Measurements from ENCODE around the gene TAPT1. TPM values are rescaled to one million over a fixed set of nuclear protein-coding genes. Genes with fewer than 3 reads are reported as not detected.

Gene TAPT1
- total RNA-seq, 1 experiment from 2014 or later, result 13.8 TPM

DNA sequence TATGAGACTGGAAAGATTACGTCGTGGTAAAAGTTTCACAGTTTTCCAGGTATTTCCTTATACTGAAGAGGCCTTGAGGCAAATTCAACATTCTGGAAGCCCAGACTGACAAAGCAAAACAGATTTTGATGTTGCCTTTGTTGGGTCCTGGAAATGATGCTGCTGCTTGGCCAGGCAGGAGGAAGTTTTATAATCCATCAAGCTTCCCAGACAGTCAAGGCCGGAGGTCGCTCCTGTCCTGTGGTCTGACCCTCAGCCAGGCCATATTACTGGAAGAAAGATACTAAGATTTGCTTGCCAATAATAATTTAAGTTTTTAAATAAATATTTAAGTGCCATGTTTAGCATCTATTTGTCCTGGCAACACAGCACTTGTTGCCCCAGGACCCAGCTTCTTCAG, 63.4 kb downstream of the TAPT1 start:
- no peaks in the 10 kb centered on the region for H3K9me2 ChIP-seq (ENCODE audit: insufficient read depth)
- H3K27me3 ChIP-seq (ENCODE audit: insufficient read depth, low read depth), result no peaks in the 10 kb centered on the region
- BruUV-seq (replicated peaks), result no TSS peak
- H3F3A ChIP-seq (ENCODE audit: insufficient read depth, low read depth), result no peaks in the 10 kb centered on the region
- TF ChIP-seq, protein P1, sequence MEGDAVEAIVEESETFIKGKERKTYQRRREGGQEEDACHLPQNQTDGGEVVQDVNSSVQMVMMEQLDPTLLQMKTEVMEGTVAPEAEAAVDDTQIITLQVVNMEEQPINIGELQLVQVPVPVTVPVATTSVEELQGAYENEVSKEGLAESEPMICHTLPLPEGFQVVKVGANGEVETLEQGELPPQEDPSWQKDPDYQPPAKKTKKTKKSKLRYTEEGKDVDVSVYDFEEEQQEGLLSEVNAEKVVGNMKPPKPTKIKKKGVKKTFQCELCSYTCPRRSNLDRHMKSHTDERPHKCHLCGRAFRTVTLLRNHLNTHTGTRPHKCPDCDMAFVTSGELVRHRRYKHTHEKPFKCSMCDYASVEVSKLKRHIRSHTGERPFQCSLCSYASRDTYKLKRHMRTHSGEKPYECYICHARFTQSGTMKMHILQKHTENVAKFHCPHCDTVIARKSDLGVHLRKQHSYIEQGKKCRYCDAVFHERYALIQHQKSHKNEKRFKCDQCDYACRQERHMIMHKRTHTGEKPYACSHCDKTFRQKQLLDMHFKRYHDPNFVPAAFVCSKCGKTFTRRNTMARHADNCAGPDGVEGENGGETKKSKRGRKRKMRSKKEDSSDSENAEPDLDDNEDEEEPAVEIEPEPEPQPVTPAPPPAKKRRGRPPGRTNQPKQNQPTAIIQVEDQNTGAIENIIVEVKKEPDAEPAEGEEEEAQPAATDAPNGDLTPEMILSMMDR (conservative IDR thresholded peaks at IDR 0.05), result no peak
- TF ChIP-seq EZH2 (IDR thresholded peaks at IDR 0.05; ENCODE audit: low read depth), result no peak
- no peaks in the 10 kb centered on the region for H3K79me2 ChIP-seq (ENCODE audit: low read depth)
- intact Hi-C loops (cut with micrococcal nuclease; ENCODE audit: unreplicated experiment), result no loop called here
- no peak overlapping the region for H3K27ac ChIP-seq
- ChIA-PET POLR2A (ENCODE audit: unreplicated experiment) (no interaction called here), CTCF (no interaction called here)
- H3K4me3 ChIP-seq, result no peak overlapping the region
- no peak overlapping the region for H3K4me2 ChIP-seq
- no peaks in the 10 kb centered on the region for H3K4me1 ChIP-seq (replicated peaks; ENCODE audit: insufficient read depth)
- H3K9me3 ChIP-seq (ENCODE audit: insufficient read depth, low read depth), result no peaks in the 10 kb centered on the region
- H2AFZ ChIP-seq, result no peak overlapping the region
- no peak for DNase-seq
- no peaks in the 10 kb centered on the region for H3K36me3 ChIP-seq (ENCODE audit: low read depth)
- no peaks in the 10 kb centered on the region for H4K20me1 ChIP-seq (ENCODE audit: insufficient read depth)

DNA sequence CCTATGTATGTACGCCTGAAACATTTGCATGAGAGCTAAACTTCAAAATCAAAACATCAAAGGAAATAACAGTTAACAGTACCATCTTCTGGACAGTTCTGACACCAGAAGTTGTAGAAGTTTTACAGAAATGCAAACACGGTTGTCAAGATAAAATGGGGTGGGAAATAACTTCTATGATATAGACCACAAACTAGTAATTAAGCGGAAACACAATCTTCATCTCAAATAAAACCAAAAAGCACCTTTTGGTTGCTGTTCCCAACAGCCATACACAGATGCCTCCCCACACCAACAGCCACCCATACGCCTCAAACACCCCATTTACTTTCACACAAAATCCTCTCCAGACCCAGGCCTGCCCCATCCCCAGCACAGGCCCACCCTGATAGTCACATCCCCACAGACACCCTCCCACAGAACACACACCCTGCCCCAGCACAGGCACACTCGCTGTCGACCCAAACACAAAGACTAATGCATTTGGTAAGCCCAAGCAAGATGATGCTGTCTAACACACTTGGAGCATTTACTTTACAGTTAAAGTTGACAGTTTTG, 64.3 kb downstream of the TAPT1 start:
- Histone ChIP-seq H3K4me2 (no peak overlapping the region), H2AFZ (no peak overlapping the region), H3K79me2 (ENCODE audit: low read depth) (no peaks in the 10 kb centered on the region), H3K9me2 (ENCODE audit: insufficient read depth) (no peaks in the 10 kb centered on the region), H3K27ac (no peak overlapping the region), H4K20me1 (ENCODE audit: insufficient read depth) (no peaks in the 10 kb centered on the region), H3K36me3 (ENCODE audit: low read depth) (no peaks in the 10 kb centered on the region), H3K4me1 (replicated peaks; ENCODE audit: insufficient read depth) (no peaks in the 10 kb centered on the region), H3K27me3 (ENCODE audit: insufficient read depth, low read depth) (no peaks in the 10 kb centered on the region), H3F3A (ENCODE audit: insufficient read depth, low read depth) (no peaks in the 10 kb centered on the region), H3K4me3 (no peak overlapping the region), H3K9me3 (ENCODE audit: insufficient read depth, low read depth) (no peaks in the 10 kb centered on the region)
- intact Hi-C loops (cut with micrococcal nuclease; ENCODE audit: unreplicated experiment), result no loop called here
- BruUV-seq (replicated peaks), result no TSS peak
- DNase-seq, result no peak
- ChIA-PET CTCF (no interaction called here), POLR2A (ENCODE audit: unreplicated experiment) (no interaction called here)
- TF ChIP-seq, protein P1 (conservative IDR thresholded peaks at IDR 0.05), result no peak
- TF ChIP-seq EZH2 (IDR thresholded peaks at IDR 0.05; ENCODE audit: low read depth), result no peak

DNA sequence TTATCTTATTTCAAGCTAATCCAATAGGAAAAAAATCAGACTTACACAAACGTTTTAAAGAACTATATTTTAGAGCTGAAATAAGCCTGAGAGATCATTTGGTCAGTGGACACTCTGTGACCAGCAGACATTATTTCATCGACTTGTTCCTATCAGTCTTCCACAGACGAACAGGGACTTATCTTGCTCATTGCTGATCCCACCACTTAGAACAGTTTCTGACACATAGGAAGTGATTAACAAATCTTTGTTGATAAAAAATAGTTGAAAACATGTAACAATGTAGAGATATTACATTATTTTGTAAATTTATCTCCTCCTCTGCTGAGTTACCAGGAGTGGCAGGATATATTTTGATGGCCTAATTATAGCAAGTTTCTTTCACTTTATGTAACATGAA, 65.8 kb downstream of the TAPT1 start:
- no peaks in the 10 kb centered on the region for H3K36me3 ChIP-seq (ENCODE audit: low read depth)
- ChIA-PET CTCF (no interaction called here), POLR2A (ENCODE audit: unreplicated experiment) (no interaction called here)
- H3K79me2 ChIP-seq (ENCODE audit: low read depth), result no peaks in the 10 kb centered on the region
- TF ChIP-seq EZH2 (IDR thresholded peaks at IDR 0.05; ENCODE audit: low read depth), result no peak
- TF ChIP-seq, protein P1 (conservative IDR thresholded peaks at IDR 0.05), result no peak
- H3K4me1 ChIP-seq (replicated peaks; ENCODE audit: insufficient read depth), result no peaks in the 10 kb centered on the region
- no peak overlapping the region for H3K4me2 ChIP-seq
- DNase-seq, result no peak
- no peaks in the 10 kb centered on the region for H3K9me2 ChIP-seq (ENCODE audit: insufficient read depth)
- intact Hi-C loops (cut with micrococcal nuclease; ENCODE audit: unreplicated experiment), result no loop called here
- no peak overlapping the region for H2AFZ ChIP-seq
- BruUV-seq (replicated peaks), result no TSS peak
- no peaks in the 10 kb centered on the region for H4K20me1 ChIP-seq (ENCODE audit: insufficient read depth)
- H3K27ac ChIP-seq, result no peak overlapping the region
- no peaks in the 10 kb centered on the region for H3K9me3 ChIP-seq (ENCODE audit: insufficient read depth, low read depth)
- no peaks in the 10 kb centered on the region for H3K27me3 ChIP-seq (ENCODE audit: insufficient read depth, low read depth)
- no peak overlapping the region for H3K4me3 ChIP-seq
- H3F3A ChIP-seq (ENCODE audit: insufficient read depth, low read depth), result no peaks in the 10 kb centered on the region

Data from PC-9 (cell line).